ENCODE measurements around the gene OR10K1.
"Not testable (repeated sequence)": the region's sequence is repeated elsewhere in the genome, so short reads cannot be mapped to it uniquely, and the experiment has no call there.

The OR10K1 gene, protein sequence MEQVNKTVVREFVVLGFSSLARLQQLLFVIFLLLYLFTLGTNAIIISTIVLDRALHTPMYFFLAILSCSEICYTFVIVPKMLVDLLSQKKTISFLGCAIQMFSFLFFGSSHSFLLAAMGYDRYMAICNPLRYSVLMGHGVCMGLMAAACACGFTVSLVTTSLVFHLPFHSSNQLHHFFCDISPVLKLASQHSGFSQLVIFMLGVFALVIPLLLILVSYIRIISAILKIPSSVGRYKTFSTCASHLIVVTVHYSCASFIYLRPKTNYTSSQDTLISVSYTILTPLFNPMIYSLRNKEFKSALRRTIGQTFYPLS
- total RNA-seq, result 0 reads per million in 4 experiments

DNA sequence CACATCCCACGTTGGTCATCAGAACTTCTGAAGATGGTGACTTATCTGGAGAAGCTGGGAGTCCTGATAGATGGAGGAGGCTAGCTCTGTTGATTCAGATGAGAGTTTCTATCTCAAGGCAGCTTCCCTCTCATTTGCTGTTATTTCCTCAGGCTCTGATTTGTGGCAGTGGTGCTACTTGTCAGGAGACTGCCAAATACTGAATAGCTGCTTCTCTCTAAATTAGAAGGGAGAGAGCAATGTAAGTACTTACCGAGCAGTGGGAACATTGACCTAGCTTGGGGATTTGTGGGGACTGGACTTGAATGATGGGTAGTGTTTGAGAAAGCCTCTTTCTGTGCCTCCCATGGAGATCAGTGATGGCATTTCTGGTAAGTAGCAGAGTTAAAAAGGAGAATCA is at the start of gene OR10K1:
TSS of gene OR10K1 (plus strand) at position 301 of the 400 bp plus-strand sequence. CDS start 3,728 bp downstream, outside the sequence.
- DNase-seq, result no peak

DNA sequence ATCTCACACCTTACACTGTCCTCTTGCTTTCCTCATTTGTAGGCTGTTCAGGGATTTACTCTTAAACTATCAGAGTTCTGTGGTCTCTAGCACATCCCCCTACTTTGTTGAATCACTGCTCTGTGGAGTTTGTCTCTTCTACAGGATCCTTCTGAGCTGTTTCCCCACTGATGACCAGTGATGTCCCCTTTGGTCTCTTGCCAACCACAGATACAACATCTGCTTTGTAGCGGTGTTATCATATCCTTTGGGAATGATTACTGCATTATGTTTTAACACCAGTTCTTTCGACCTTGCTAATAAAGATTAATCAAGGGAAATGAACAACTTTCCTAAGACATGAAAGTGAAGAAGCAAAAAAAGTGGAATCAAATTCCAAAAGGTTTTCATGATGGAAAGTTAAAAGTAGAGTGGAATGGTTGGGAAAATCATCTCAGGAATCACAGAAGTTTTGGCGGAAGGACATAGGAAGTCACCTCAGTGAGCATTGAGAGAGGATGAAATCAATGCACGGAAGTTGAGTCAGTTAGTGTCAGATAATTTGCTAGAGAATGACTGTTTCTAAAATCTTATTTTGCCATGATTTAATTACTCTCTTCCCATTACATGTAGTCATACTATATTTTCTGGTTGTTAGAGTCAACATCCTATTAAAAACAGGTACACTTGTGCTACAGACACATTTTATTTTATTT is 46.8 kb upstream of the OR10K1 start:
- no peak for DNase-seq

DNA sequence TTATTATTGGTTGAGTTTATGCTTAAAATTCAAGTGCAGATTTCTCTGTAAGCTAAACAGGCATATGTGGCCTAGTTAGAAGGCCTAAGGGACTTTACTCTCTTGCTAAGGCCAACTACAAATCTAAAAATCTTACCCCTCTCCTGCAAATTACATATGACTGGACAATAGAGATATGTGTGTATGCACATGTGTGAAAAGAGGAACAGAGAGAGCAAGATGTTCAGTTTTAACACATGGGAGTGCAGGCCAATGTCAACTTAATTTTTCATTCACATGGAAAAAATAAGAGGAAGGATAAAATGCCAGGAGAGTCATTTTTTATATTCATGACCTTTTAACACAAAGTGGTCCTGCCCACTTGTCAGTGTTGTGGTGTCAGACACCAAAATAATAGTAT is 44.0 kb upstream of the OR10K1 start:
- no peak for DNase-seq

DNA sequence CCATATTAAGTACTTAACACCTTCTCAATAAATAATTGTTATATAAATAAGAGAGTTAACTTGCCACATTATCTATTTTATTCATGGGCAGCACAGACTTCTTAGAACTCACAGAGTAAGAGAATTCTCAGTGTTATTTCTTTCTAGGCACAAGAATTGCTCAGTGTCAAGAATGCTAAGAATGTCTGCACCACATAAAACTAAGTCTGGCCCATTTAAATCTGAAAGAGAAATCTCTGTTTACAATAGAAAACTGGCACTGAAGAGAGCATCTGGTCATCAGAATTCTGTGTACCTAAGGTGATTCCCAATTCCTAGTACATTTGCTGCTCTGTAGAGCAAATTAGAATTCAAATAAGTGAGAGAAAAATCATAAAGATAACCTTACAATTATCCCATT is 39.4 kb upstream of the OR10K1 start:
- no peak for DNase-seq

DNA sequence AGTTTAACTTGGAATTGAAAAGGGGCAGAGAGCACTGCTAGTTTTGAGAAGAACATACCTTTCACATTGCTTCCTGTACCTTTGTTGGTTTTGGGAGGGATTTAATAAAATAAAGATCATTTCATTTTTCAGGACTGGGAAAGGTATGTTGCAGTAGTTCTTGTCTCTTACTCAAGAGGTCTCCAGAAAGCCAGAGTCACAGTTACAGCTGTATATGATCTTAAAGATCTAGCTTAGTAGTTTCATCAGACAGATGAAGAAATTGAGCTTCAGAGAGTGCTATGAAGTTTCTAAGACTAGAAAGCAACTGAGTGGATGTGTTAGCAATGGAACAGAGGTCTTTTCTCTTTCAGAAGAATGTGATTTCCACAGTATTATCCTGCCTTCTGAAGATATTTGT is 36.6 kb upstream of the OR10K1 start:
- no peak for DNase-seq

DNA sequence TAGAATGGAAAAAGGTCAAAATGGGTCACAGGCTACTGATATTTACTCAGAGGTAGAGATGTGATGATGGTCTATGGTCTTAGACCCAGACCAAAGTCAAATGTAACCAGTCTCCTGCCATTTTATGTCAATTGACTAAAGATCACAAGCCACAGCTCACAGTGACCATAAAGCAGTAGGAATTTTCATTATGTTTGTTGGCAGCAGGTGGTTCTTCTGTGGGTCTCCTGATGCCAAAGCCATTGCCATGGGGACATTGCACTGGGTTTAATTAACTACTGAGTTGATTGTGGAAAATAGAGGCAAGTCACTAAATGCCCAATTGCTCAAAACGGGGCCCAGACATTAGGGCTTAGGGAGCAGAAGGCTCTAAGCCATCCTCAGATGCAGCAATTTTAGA is 35.5 kb upstream of the OR10K1 start, which contains the start of gene OR10K2:
TSS of gene OR10K2 (minus strand) at position 101 of the 400 bp plus-strand sequence. CDS start 5,371 bp downstream, outside the sequence.
- DNase-seq, result no peak

DNA sequence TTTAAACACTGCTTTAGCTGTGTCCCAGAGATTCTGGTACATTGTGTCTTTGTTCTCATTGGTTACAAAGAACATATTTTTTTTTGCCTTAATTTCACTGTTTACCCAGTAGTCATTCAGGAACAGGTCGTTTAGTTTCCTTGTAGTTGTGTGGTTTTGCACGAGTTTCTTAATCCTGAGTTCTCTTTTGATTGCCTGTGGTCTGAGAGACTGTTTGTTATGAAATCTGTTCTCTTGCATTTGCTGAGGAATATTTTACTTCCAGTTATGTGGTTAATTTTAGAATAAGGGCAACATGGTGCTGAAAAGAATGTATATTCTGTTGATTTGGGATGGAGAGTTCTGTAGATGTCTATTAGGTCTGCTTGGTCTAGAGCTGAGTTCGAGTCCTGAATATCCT is 31.5 kb upstream of the OR10K1 start:
- DNase-seq, result not testable (repeated sequence)

DNA sequence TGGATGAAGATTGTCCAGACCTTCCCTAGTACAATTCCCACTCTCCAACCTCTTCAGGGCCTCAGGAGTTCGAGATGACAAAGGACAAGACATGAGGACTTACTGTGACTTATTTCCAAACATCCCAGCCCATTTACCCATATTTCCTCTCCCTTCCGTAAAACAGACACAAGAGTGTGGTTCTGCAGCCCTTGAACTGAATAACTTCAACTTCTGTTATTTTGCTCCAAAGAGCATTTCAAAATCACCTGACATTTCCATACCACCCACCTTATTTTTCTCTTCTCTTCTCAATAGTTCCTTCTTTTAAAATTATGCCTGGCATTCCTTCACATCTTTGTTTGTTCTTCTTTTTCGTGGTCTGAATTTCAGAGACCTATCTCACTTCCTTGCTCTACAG is 26.9 kb upstream of the OR10K1 start:
- no peak for DNase-seq

DNA sequence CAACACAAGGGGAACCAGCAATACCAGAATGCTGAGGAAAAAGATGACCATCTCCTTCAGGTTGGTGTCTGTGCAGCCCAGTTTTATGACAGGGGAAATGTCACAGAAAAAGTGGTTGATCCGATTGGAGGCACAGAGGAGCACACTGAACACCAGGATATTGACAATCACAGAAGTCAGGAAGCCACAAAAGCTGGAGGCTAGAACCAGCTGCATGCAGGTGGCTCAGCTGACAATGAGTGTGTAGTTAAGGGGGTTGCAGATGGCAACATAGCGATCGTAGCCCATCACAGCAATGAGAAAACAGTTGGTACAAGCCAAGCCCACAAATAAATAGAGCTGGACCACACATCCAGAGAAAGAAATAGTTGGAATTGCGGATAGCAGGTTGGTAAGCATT is 16.3 kb upstream of the OR10K1 start:
- no peak for DNase-seq

DNA sequence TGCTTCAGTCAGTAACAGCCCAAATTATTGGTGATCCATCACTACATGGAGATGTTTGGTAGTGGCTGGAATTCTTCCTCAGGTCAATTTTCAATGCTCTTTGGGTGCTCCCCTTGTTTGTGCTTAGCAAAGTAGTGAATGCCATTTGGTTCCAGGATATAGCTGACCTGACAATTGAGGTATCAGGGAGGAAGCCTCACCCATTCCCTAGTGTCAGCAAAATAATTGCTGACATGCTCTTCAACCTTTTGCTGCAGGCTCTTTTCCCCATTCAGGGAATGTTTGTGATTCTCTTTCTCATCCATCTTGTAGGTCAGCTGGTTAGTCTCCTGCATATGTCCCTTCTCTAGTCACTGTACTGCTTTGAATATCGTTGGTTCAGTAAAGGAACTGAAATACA is 7.1 kb upstream of the OR10K1 start:
- DNase-seq, result no peak

DNA sequence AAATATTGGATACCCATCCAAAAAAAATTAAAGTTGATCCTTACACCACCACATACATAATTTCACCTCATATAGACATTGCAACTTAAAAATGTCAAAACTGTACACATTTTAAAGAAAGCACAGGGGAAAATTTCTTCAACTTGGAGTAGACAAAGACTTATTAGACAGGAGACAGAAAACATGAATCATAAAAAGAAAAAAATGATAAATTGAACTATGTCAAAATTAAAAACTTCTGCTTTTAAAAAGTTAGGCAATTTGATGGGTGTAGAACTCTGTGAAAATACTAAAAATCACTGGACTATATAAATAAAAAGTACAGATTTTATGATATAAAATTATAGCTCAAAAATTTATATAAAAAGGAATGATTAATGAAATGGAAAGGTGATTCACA is 4.4 kb upstream of the OR10K1 start:
- no peak for DNase-seq

DNA sequence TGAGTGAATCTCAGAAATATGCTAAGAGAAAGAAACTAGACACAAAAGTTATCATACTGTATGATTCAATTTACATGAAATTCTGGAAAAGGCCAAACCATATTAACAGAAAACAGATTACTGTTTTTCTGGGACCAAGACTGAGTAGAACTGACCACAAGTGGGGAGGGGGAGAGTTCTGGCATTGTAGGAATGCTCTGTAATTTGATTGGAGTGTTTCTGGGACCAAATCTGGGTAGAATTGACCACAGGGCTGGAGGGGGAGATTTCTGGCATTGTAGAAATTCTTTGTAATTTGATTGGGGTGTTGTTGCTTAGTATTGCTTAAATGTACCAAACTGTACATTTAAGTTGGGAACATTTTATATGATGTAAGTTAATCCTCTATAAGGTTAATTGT is 3.4 kb upstream of the OR10K1 start:
- no peak for DNase-seq

DNA sequence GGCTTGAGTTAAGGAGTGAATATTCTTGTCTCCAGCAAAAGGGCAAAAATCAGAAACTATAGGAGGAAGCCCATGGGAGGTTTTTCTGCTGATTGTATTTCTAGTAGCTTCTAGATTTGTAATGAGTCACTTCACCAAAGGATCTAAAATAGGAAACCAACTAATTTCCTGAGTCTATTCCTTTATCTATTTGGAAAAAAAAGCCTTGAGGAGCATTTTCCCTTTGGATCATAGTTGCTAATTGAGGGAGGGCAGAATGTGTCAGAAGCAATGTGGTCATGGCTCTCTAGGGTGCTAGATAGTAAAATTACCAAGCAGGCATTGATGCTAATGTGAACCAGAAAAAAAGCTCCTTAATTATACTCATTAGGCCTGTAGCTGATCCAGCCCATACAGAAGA is 10.3 kb downstream of the OR10K1 start, which contains the start of gene OR10R2:
TSS of gene OR10R2 (plus strand) at position 301 of the 400 bp plus-strand sequence. CDS start 106 bp downstream, outside the sequence.
- no peak for DNase-seq

DNA sequence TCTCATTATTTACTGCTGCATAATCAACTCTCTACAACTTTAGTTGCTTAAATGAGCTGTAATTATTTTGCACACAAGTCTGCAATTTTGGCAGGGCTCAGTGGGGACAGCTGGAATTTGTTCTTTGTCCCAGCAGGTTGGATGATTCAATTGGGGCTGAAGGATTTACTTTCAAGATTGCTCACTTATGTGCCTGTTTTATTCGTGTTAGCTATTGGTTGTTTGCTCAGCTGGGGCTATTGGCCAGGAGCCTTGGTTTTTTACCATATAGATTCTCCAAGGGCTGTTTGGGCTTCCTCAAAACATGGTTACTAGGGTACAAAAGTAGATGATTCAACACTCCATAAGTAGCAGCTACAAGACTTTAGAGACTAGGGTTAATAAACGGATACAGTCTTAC is 23.8 kb downstream of the OR10K1 start:
- DNase-seq, result no peak

DNA sequence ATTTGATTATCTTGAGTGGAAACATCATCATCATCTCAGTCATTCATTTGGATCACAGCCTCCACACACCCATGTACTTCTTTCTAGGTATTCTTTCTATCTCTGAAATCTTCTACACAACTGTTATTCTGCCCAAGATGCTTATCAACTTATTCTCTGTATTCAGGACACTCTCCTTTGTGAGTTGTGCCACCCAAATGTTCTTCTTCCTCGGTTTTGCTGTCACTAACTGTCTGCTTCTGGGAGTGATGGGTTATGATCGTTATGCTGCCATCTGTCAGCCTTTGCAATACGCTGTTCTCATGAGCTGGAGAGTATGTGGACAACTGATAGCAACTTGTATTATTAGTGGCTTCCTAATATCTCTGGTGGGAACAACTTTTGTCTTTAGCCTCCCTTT is 29.7 kb downstream of the OR10K1 start:
- no peak for DNase-seq

DNA sequence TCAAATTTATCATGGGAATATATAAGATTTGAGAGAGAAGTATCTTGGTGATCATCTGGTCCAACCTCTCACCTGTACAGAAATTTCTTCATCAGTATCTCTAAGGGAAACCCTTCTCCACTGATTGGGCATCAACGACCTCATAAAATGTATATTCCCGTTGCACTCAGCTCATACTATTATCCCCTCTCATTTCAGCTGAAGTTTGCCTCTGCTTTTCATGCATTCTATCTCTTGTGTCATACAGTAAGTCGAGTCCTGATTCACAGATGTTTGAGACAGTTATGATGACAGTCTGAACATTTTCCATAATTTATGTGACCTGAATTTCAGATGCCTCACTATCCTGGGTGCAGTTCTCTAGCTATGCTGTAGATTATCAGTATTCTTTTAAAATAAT is 31.4 kb downstream of the OR10K1 start:
- DNase-seq, result no peak

DNA sequence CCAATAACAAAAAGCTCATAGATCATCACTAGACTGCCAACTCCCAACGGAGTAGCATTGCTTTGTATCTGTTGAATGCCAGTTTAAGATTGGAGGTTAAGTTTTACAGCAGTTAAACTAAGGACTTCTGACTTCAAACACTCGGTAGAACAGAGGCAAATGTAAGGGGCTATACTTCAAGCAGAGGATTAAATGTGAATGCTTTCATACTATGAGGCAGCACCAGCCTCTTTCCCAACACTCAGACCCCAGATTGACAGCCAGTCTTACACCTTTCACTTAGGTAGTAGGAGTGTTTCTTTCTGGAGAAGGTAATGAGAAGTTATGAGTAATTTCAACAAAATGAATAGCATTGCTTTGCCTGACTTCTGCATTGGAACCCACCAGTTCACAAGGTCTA is 33.2 kb downstream of the OR10K1 start:
- no peak for DNase-seq

DNA sequence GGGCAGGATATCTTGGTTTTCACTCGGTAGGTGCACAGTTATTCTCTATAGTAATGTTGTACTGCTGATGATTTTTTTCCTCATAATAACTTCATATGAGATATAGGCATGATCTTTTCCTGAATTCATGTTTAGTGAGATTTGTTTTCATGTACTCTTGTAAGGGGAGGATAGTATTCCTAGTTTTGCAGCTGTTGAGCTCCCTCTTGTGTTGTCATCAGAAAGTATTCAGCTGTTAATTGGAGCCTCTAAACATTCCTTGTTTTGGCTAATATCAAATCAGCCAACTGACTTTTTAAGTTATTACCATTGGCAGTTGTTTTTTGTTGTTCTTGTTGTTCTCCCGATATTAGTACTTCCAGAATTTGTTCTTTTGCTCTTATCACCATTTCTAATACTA is 34.7 kb downstream of the OR10K1 start:
- DNase-seq, result no peak

DNA sequence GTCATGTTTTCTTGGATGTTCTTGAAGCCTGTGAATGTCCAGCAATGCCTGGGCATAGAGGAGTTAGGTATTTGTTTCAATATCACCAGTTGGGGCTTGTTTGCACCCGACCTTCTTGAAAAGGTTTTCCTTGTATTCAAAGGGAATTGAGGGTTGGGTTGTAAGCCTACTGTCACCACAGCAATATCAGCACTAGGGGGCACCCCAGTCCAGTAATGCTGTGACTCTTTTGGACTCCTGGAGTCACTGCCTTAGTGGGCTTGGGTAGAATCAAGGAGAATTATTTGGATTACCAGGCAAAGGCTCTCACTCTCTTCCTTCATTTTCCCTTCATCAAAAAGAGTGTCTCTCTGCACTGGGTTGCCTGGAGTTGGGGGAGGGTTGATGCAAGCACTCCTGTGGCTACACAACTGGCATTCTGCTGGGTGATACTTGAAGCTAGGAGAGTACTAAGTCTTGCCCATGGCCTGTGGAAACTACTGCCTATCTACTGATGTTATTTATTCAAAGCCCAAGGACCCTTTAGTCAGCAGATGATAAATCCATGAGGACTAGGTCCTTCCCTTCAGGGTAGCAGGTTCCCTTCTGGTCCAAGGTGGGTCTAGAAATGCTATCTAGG is 44.8 kb downstream of the OR10K1 start:
- no peak for DNase-seq

DNA sequence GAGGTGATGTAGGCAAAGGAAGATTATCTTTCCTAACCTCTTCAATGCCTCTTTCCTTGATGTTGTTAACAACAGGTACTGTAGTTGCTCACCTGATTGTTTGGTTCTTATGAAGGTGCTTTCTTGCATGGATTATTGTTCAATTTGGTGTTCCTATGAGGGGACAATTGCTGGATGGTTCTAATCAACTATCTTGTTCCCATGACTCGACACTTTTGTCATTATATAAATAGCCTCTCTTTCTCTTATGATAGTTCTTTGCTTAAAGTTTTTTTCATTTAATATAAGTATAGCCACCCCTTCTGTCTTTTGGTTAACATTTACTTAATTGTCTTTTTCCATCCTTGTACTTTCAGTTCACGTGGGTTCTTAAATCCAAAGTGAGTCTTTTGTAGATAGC is 45.9 kb downstream of the OR10K1 start:
- no peak for DNase-seq

DNA sequence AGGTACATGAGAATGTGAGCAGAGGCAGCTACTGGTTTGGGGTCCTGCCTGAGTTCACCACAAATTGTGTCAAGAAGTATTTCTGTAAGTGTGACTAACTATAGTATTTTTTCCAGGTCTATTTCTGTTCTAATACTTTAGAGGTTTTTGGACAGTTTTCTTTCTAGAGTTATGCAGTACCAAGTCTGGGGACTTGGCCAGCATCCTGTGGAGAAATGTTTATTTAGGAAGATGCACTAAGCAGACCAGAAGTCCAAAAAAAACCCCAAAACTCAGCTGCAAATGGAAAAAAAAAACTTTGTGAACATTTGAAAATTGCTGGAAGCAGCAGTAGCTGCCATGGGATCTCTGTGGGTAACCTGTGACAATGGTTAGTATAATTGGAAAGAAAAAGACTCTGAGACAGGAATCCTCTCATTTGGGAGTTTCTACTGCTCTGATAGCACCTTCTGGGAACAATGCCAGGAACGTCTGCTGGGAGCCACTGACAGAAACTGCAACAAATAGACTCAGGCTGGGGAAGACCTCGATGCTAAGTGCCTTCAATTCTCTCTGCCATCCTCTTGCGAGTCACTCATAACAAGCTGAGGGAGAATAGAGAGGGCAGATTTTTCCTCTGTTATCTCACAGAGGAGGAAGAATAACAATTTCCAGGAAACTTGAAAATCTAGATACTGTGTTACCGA is 48.0 kb downstream of the OR10K1 start:
- no peak for DNase-seq

DNA sequence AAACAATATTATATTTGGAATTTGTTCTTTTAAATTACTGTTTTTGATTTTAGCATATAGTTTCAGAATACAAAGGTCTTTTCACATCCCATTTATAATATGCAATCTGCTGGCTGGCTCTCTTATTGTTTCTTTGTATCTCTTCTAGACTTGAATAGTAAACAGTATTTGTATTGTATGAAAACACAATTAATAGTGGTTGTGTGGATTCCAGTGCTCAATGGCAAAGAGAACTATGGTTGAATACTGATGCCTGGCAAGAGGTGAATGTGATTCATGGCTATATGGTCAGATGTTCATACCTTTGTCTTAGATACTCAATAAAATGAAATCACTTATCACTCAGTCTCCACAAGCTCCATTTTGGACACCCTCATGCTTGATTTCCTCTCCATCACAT is 55.3 kb downstream of the OR10K1 start:
- DNase-seq, result no peak
